NCI-H2196 treated with DMSO at 0.1 percent for 48 hours (cell line): ENCODE data around the gene STK4.
"Not testable (repeated sequence)": the region's sequence is repeated elsewhere in the genome, so short reads cannot be mapped to it uniquely, and the experiment has no call there.

ENCODE experiments used
- DNase-seq: peaks from one replicate; lab custom pipeline; 2025; ENCODE audit not compliant: unreplicated experiment; lab: John Stamatoyannopoulos, UW

STK4 gene

GRCh38 chr20:44981736-44982406 is 15.6 kb downstream of the STK4 start:
- DNase-seq: no peak

GRCh38 chr20:44983093-44983674 is 16.9 kb downstream of the STK4 start:
- DNase-seq: no peak

GRCh38 chr20:44988631-44989171 is 22.4 kb downstream of the STK4 start:
- no peak for DNase-seq

GRCh38 chr20:44990425-44990824 is 24.1 kb downstream of the STK4 start:
- no peak for DNase-seq

GRCh38 chr20:44990957-44991356 is 24.6 kb downstream of the STK4 start:
- no peak for DNase-seq

- DNase-seq: no peak
Measured at GRCh38 chr20:44993343-44993742, 27.0 kb downstream of the STK4 start.

- DNase-seq: no peak
Measured at GRCh38 chr20:44997171-44997570, 30.9 kb downstream of the STK4 start.

- no peak for DNase-seq
Measured at GRCh38 chr20:44997668-44998067, 31.4 kb downstream of the STK4 start.

- no peak for DNase-seq
Measured at GRCh38 chr20:45008521-45009049, 42.3 kb downstream of the STK4 start.

- no peak for DNase-seq
Measured at GRCh38 chr20:45010399-45010828, 44.1 kb downstream of the STK4 start.

- DNase-seq: peak; percentile 43
Measured at GRCh38 chr20:45011108-45011526, 44.8 kb downstream of the STK4 start.

GRCh38 chr20:45012682-45013302 is 46.5 kb downstream of the STK4 start:
- DNase-seq: no peak

GRCh38 chr20:45014131-45014530 is 47.8 kb downstream of the STK4 start:
- DNase-seq: not testable (repeated sequence)

- no peak for DNase-seq
Measured at GRCh38 chr20:45014671-45015415, 48.5 kb downstream of the STK4 start.

- no peak for DNase-seq
Measured at GRCh38 chr20:45016089-45016671, 49.9 kb downstream of the STK4 start.

GRCh38 chr20:45017281-45017680 is 51.0 kb downstream of the STK4 start:
- DNase-seq: no peak

- no peak for DNase-seq
Measured at GRCh38 chr20:45017857-45018256, 51.5 kb downstream of the STK4 start.

- no peak for DNase-seq
Measured at GRCh38 chr20:45019027-45019761, 52.9 kb downstream of the STK4 start.

- DNase-seq: no peak
Measured at GRCh38 chr20:45019762-45020123, 53.4 kb downstream of the STK4 start.

- no peak for DNase-seq
Measured at GRCh38 chr20:45020236-45020886, 54.0 kb downstream of the STK4 start.
